HCT116 (cell line): ENCODE data around the gene CNKSR3. TPM values are rescaled to one million over a fixed set of nuclear protein-coding genes. Genes with fewer than 3 reads are reported as not detected.

Source experiments
- ATAC-seq: fragments of 200-7000 bp; cut with Tn5 transposase; 2 replicates; pipeline ENCODE4 v1.9.1; 2020; ENCODE audit warnings: mild to moderate bottlenecking, moderate library complexity
- BruUV-seq: library from RNA; stranded (reverse); fragments of 400-500 nt; replicated peaks from 2 replicates; lab custom pipeline; 2021; lab: Mats Ljungman, UMichigan
- CTCF ChIA-PET: fragments of 300-600 bp; sonication (Branson Sonifier 250); formaldehyde crosslinking; loops from one replicate; lab custom pipeline; 2021; ENCODE audit warnings: antibody characterized with exemption; lab: Charles Lee
- POLR2A ChIA-PET: fragments of 300-600, 350-600 bp; sonication (Branson Sonifier 250); formaldehyde crosslinking; loops from one replicate; lab custom pipeline; 2021; ENCODE audit warnings: antibody characterized with exemption; lab: Charles Lee
- RAD21 ChIA-PET, 2 experiments: fragments of 300-600 bp; sonication (Branson Sonifier 250); formaldehyde crosslinking; loops; one replicate each; lab custom pipeline; 2023; ENCODE audit warnings: low total read pairs in 2 of 2; ENCODE audit not compliant: uncharacterized antibody in 2 of 2, unreplicated experiment in 2 of 2, low non-redundant PET in 1 of 2; lab: Charles Lee
- DNase-seq: peaks from one replicate; pipeline ENCODE4 v3.0.0-alpha.2; 2010; ENCODE audit warnings: low read depth, low spot score
- H2AFZ ChIP-seq: fragments of 200-600 bp; shearing (Covaris generic), sonication (generic); 2 replicates; pipeline ENCODE4 v1.6.1; 2017; ENCODE audit warnings: low read depth, mixed run types, mixed read lengths, antibody characterized with exemption, low read length; ENCODE audit not compliant: poor library complexity, severe bottlenecking
- H3K27ac ChIP-seq: 2 replicates; pipeline ENCODE4 v1.5.1; 2012; ENCODE audit warnings: low read depth, low read length
- H3K27me3 ChIP-seq: fragments of 200-600 bp; sonication (generic); 2 replicates; pipeline ENCODE4 v1.6.1; 2016; ENCODE audit warnings: mixed run types, low read length, mixed read lengths; ENCODE audit not compliant: insufficient read depth
- H3K36me3 ChIP-seq, 2 experiments: fragments of 200-500 bp in 1 of 2; fragments of 200-600 bp in 1 of 2; sonication (Bioruptor generic) in 1 of 2; sonication (generic) in 1 of 2; 2 replicates each; pipeline versions ENCODE4 v1.5.1 to v1.6.1; 2014 to 2016; ENCODE audit warnings: low read length in 2 of 2, inconsistent platforms in 1 of 2, mixed read lengths in 1 of 2, mixed run types in 1 of 2; ENCODE audit not compliant: insufficient read depth in 2 of 2, control insufficient read depth in 1 of 2
- H3K4me1 ChIP-seq, 2 experiments: fragments of 200-600 bp in 1 of 2; sonication (generic) in 1 of 2; 2 replicates each; pipeline versions ENCODE4 v1.5.1 to v1.6.1; 2012 to 2017; ENCODE audit warnings: low read length in 2 of 2, inconsistent platforms in 1 of 2, mild to moderate bottlenecking in 1 of 2, mixed read lengths in 1 of 2, mixed run types in 1 of 2, moderate library complexity in 1 of 2; ENCODE audit not compliant: insufficient read depth in 2 of 2, control insufficient read depth in 1 of 2
- H3K4me2 ChIP-seq: fragments of 200-600 bp; sonication (generic); 2 replicates; pipeline ENCODE4 v1.6.1; 2017; ENCODE audit warnings: mixed run types, low read length, mixed read lengths
- H3K4me3 ChIP-seq, 2 experiments: fragments of 200-600 bp in 1 of 2; sonication (generic) in 1 of 2; replicated peaks in 1 of 2; 2 replicates each; pipeline ENCODE4 v1.5.1; 2011 to 2016; ENCODE audit warnings: low read length in 2 of 2, control low read depth in 1 of 2, low read depth in 1 of 2, mild to moderate bottlenecking in 1 of 2, mixed read lengths in 1 of 2, mixed run types in 1 of 2
- H3K79me2 ChIP-seq: fragments of 200-600 bp; sonication (generic); 2 replicates; pipeline ENCODE4 v1.6.1; 2017; ENCODE audit warnings: mild to moderate bottlenecking, mixed run types, low read length, moderate library complexity, mixed read lengths; ENCODE audit not compliant: insufficient read depth
- H3K9ac ChIP-seq: fragments of 200-600 bp; sonication (generic); 2 replicates; pipeline ENCODE4 v1.6.1; 2016; ENCODE audit warnings: low read length, mixed read lengths
- H3K9me2 ChIP-seq: fragments of 200-600 bp; sonication (generic), shearing (Covaris generic); 2 replicates; pipeline ENCODE4 v1.6.1; 2017; ENCODE audit warnings: mixed run types, mild to moderate bottlenecking, moderate library complexity; ENCODE audit not compliant: insufficient read depth
- H3K9me3 ChIP-seq, 2 experiments: fragments of 200-500 bp in 1 of 2; fragments of 200-600 bp in 1 of 2; sonication (Bioruptor generic) in 1 of 2; sonication (generic) in 1 of 2; 2 replicates each; pipeline ENCODE4 v1.6.1; 2014 to 2017; ENCODE audit warnings: low read length in 2 of 2, mixed read lengths in 2 of 2, inconsistent platforms in 1 of 2, low read depth in 1 of 2, mild to moderate bottlenecking in 1 of 2, mixed run types in 1 of 2, moderate library complexity in 1 of 2; ENCODE audit not compliant: control insufficient read depth in 1 of 2, insufficient read depth in 1 of 2
- H4K20me1 ChIP-seq: fragments of 200-600 bp; sonication (generic), shearing (Covaris generic); 2 replicates; pipeline ENCODE4 v1.6.1; 2017; ENCODE audit warnings: mixed run types, mild to moderate bottlenecking, moderate library complexity; ENCODE audit not compliant: insufficient read depth
- CBX3 ChIP-seq: IDR thresholded peaks from 2 replicates; pipeline ENCODE4 v1.6.1; 2012; ENCODE audit warnings: low read depth
- CEBPB ChIP-seq: IDR thresholded peaks from 2 replicates; pipeline ENCODE4 v1.6.1; 2012; ENCODE audit warnings: low read depth
- EGR1 ChIP-seq: IDR thresholded peaks from 2 replicates; pipeline ENCODE4 v1.6.1; 2012; ENCODE audit warnings: low read depth
- EZH2 ChIP-seq: fragments of 200-600 bp; sonication (generic); IDR thresholded peaks from 2 replicates; pipeline ENCODE4 v1.6.1; 2017; ENCODE audit warnings: antibody characterized with exemption, mixed run types
- EZH2phosphoT487 ChIP-seq: fragments of 200-600 bp; IDR thresholded peaks from 2 replicates; pipeline ENCODE4 v1.6.1; 2018; ENCODE audit warnings: antibody characterized with exemption, borderline replicate concordance
- FOSL1 ChIP-seq: IDR thresholded peaks from 2 replicates; pipeline ENCODE4 v1.6.1; 2012; ENCODE audit warnings: low read depth
- JUND ChIP-seq: IDR thresholded peaks from 2 replicates; pipeline ENCODE4 v1.6.1; 2012
- POLR2A ChIP-seq: IDR thresholded peaks from 2 replicates; pipeline ENCODE4 v1.7.0; 2011; ENCODE audit warnings: borderline replicate concordance; ENCODE audit not compliant: insufficient read depth, insufficient read length; ENCODE audit errors: extremely low read depth
- POLR2AphosphoS5 ChIP-seq: IDR thresholded peaks from 2 replicates; pipeline ENCODE4 v1.6.1; 2011; ENCODE audit warnings: mild to moderate bottlenecking, low read depth, low read length, moderate library complexity
- SIN3A ChIP-seq: IDR thresholded peaks from 2 replicates; pipeline ENCODE4 v1.6.1; 2012; ENCODE audit warnings: low read depth
- SP1 ChIP-seq: IDR thresholded peaks from 2 replicates; pipeline ENCODE4 v1.6.1; 2012; ENCODE audit warnings: low read depth
- TCF7L2 ChIP-seq: IDR thresholded peaks from 2 replicates; pipeline ENCODE4 v1.7.0; 2011; ENCODE audit warnings: borderline replicate concordance, inconsistent platforms; ENCODE audit not compliant: insufficient read depth, insufficient read length; ENCODE audit errors: extremely low read depth
- ZFX ChIP-seq: fragments of 450-650 bp; IDR thresholded peaks from 2 replicates; pipeline ENCODE4 v1.6.1; 2017
- ZNF274 ChIP-seq: fragments of 200-500 bp; sonication (Bioruptor generic); IDR thresholded peaks from 2 replicates; pipeline ENCODE4 v1.6.1; 2014; ENCODE audit warnings: mild to moderate bottlenecking, low read depth, low read length, inconsistent platforms
- intact Hi-C: fragments of 100-400 bp; cut with micrococcal nuclease; formaldehyde crosslinking; loops from 2 replicates; pipeline ENCODE4 v1.10.0; 2022
- total RNA-seq: library from RNA; stranded (reverse); gene quantifications from one replicate; pipeline ENCODE4 v1.2.1, GENCODE V29; 2021; ENCODE audit not compliant: unreplicated experiment
- TF ChIP-seq, protein P1 (sequence below), 3 experiments: fragments of 200-600 bp in 1 of 3; sonication (generic) in 1 of 3; IDR thresholded peaks in 2 of 3; conservative IDR thresholded peaks in 1 of 3; 2 replicates each; pipeline ENCODE4 v1.5.1; 2012 to 2017; ENCODE audit warnings: low read depth in 2 of 3, low read length in 2 of 3, antibody characterized with exemption in 1 of 3, borderline replicate concordance in 1 of 3, control low read depth in 1 of 3, mild to moderate bottlenecking in 1 of 3, mixed read lengths in 1 of 3, mixed run types in 1 of 3, moderate library complexity in 1 of 3; ENCODE audit not compliant: insufficient read depth in 1 of 3
- TF ChIP-seq, protein P2 (sequence below): IDR thresholded peaks from 2 replicates; pipeline ENCODE4 v1.6.1; 2012; ENCODE audit warnings: low read depth
- TF ChIP-seq, protein P3 (sequence below): IDR thresholded peaks from 2 replicates; pipeline ENCODE4 v1.6.1; 2012

Gene CNKSR3
- total RNA-seq, 1 experiment from 2014 or later, result 15.4 TPM

DNA sequence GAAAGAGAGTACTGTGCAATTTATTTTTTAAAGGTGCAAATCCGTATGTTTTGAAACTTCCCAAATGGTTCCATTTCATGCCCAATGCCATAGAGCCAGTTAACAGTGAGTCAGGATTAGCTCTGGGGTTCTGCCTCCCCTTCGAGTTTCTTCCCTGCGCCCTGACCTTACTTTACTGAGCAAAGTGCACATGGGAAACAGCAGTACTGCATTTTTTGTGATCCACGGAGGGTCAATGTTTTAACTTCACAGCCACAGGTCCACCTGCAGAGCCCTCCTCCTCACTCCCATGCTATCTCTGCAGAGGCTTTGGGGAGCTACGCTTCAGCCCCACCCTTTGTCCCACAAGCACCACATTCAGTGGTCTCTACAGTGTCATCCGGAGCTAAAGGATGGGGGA is 44.0 kb upstream of the CNKSR3 start:
- peaks cover 3 to 6% of the 10 kb centered on the region in 2 experiments; a peak in 3 of 4 replicates for H3K4me1 ChIP-seq
- no TSS peak for BruUV-seq
- DNase-seq (no peak), ATAC-seq (no peak)
- no peak overlapping the region for H3K9ac ChIP-seq
- no peak for TF ChIP-seq POLR2AphosphoS5
- no peak for TF ChIP-seq ZFX
- TF ChIP-seq EZH2, result no peak
- no peak for TF ChIP-seq CEBPB
- TF ChIP-seq TCF7L2, result no peak
- TF ChIP-seq ZNF274, result no peak
- TF ChIP-seq SIN3A, result no peak
- TF ChIP-seq CBX3, result no peak
- no peak for TF ChIP-seq POLR2A
- TF ChIP-seq, protein P1, sequence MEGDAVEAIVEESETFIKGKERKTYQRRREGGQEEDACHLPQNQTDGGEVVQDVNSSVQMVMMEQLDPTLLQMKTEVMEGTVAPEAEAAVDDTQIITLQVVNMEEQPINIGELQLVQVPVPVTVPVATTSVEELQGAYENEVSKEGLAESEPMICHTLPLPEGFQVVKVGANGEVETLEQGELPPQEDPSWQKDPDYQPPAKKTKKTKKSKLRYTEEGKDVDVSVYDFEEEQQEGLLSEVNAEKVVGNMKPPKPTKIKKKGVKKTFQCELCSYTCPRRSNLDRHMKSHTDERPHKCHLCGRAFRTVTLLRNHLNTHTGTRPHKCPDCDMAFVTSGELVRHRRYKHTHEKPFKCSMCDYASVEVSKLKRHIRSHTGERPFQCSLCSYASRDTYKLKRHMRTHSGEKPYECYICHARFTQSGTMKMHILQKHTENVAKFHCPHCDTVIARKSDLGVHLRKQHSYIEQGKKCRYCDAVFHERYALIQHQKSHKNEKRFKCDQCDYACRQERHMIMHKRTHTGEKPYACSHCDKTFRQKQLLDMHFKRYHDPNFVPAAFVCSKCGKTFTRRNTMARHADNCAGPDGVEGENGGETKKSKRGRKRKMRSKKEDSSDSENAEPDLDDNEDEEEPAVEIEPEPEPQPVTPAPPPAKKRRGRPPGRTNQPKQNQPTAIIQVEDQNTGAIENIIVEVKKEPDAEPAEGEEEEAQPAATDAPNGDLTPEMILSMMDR (IDR thresholded peaks at IDR 0.05 in 2 of 3, conservative IDR thresholded peaks at IDR 0.05 in 1 of 3; ENCODE audit: borderline replicate concordance in 1 of 3, insufficient read depth in 1 of 3, low read depth in 2 of 3, low read length in 2 of 3), result no peak
- TF ChIP-seq, protein P2, sequence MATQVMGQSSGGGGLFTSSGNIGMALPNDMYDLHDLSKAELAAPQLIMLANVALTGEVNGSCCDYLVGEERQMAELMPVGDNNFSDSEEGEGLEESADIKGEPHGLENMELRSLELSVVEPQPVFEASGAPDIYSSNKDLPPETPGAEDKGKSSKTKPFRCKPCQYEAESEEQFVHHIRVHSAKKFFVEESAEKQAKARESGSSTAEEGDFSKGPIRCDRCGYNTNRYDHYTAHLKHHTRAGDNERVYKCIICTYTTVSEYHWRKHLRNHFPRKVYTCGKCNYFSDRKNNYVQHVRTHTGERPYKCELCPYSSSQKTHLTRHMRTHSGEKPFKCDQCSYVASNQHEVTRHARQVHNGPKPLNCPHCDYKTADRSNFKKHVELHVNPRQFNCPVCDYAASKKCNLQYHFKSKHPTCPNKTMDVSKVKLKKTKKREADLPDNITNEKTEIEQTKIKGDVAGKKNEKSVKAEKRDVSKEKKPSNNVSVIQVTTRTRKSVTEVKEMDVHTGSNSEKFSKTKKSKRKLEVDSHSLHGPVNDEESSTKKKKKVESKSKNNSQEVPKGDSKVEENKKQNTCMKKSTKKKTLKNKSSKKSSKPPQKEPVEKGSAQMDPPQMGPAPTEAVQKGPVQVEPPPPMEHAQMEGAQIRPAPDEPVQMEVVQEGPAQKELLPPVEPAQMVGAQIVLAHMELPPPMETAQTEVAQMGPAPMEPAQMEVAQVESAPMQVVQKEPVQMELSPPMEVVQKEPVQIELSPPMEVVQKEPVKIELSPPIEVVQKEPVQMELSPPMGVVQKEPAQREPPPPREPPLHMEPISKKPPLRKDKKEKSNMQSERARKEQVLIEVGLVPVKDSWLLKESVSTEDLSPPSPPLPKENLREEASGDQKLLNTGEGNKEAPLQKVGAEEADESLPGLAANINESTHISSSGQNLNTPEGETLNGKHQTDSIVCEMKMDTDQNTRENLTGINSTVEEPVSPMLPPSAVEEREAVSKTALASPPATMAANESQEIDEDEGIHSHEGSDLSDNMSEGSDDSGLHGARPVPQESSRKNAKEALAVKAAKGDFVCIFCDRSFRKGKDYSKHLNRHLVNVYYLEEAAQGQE, result no peak
- no peak for TF ChIP-seq SP1
- TF ChIP-seq EZH2phosphoT487, result no peak
- no peak for TF ChIP-seq FOSL1
- TF ChIP-seq JUND, result no peak
- no peak for TF ChIP-seq EGR1
- TF ChIP-seq, protein P3, sequence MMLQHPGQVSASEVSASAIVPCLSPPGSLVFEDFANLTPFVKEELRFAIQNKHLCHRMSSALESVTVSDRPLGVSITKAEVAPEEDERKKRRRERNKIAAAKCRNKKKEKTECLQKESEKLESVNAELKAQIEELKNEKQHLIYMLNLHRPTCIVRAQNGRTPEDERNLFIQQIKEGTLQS, result no peak
- no peaks in the 10 kb centered on the region for H3K9me3 ChIP-seq
- ChIA-PET POLR2A (no interaction called here), CTCF (no interaction called here), RAD21 (no interaction called here)
- H3K4me2 ChIP-seq, result no peak overlapping the region
- H3K27ac ChIP-seq, result no peak overlapping the region
- H2AFZ ChIP-seq, result no peak overlapping the region
- H3K36me3 ChIP-seq, result no peaks in the 10 kb centered on the region
- no peaks in the 10 kb centered on the region for H3K79me2 ChIP-seq
- H4K20me1 ChIP-seq, result no peaks in the 10 kb centered on the region
- H3K4me3 ChIP-seq, result no peak overlapping the region
- no peaks in the 10 kb centered on the region for H3K27me3 ChIP-seq
- intact Hi-C loops, result no loop called here
- H3K9me2 ChIP-seq, result no peaks in the 10 kb centered on the region
